ENCODE data around the gene OCSTAMP.

OCSTAMP gene

GRCh38 chr20:46512943-46513844, 37.3 kb downstream of the OCSTAMP start, which contains the start of gene ZNF334:
Gene ZNF334 (minus strand): TSS chr20:46513559. CDS start chr20:46512102, 1,457 bp downstream.
- DNase-seq: peak; percentile 10 to 12

- DNase-seq: peak in 1 of 2 donors; percentile 52
Measured at GRCh38 chr20:46509523-46509922, 40.9 kb downstream of the OCSTAMP start.

- DNase-seq: no peak
Measured at GRCh38 chr20:46507760-46508407, 42.6 kb downstream of the OCSTAMP start.

- no peak for DNase-seq
Measured at GRCh38 chr20:46505506-46505905, 44.9 kb downstream of the OCSTAMP start.

GRCh38 chr20:46501961-46502360, 48.5 kb downstream of the OCSTAMP start:
- no peak for DNase-seq

- no peak for DNase-seq
Measured at GRCh38 chr20:46501337-46501942, 49.0 kb downstream of the OCSTAMP start.

GRCh38 chr20:46494077-46494476, 56.4 kb downstream of the OCSTAMP start:
- no peak for DNase-seq

- no peak for DNase-seq
Measured at GRCh38 chr20:46491354-46491753, 59.1 kb downstream of the OCSTAMP start.

Measured in hippocampal formation (tissue), 2 donors.